ENCODE data around the gene DOCK2. TPM values are rescaled to one million over a fixed set of nuclear protein-coding genes. Genes with fewer than 3 reads are reported as not detected.

DOCK2 gene
- polyA plus RNA-seq, 1 experiment, result 2.0 TPM

DNA sequence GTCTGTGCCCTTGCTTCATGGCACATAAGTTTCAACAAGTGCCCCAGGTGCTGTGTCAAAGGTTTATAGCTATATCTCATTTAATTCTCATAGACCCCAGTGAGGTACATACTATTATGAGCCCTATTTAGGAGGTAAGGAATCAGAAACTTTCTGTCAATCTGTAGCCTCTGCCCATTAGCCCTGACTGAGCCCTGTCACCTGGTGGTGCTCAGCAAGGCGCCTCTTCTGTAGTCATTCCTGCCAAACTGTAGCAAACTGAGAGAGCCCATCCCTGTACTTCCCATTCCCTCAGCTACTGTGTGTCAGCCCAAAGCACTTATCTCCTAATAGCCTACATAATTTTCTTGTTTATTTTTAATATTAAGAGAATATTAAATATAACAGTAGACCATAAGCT lies 422.1 kb downstream of the DOCK2 start:
- Histone ChIP-seq H3K27me3 (ENCODE audit: control insufficient read depth, insufficient read depth, low read length) (0 out of 2 replicates have a peak, but pooled peaks cover 2% of the 10 kb centered on the region), H3K36me3 (ENCODE audit: control insufficient read depth, insufficient read depth, low read length) (no peaks in the 10 kb centered on the region), H3K4me3 (ENCODE audit: low read depth, low read length) (no peak overlapping the region)
- CTCF ChIA-PET, result interaction anchor here (3.3 kb wide), 1 partner anchor 12 kb away, joined by 17 read pairs; no protein-coding TSS in a partner anchor
- no peak for DNase-seq (ENCODE audit: low read depth)
- TF ChIP-seq, protein P1, sequence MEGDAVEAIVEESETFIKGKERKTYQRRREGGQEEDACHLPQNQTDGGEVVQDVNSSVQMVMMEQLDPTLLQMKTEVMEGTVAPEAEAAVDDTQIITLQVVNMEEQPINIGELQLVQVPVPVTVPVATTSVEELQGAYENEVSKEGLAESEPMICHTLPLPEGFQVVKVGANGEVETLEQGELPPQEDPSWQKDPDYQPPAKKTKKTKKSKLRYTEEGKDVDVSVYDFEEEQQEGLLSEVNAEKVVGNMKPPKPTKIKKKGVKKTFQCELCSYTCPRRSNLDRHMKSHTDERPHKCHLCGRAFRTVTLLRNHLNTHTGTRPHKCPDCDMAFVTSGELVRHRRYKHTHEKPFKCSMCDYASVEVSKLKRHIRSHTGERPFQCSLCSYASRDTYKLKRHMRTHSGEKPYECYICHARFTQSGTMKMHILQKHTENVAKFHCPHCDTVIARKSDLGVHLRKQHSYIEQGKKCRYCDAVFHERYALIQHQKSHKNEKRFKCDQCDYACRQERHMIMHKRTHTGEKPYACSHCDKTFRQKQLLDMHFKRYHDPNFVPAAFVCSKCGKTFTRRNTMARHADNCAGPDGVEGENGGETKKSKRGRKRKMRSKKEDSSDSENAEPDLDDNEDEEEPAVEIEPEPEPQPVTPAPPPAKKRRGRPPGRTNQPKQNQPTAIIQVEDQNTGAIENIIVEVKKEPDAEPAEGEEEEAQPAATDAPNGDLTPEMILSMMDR (IDR thresholded peaks at IDR 0.05; ENCODE audit: insufficient read depth, low read depth, low read length), result no peak
- POLR2A ChIA-PET, result no interaction called here

- TF ChIP-seq, protein P1 (IDR thresholded peaks at IDR 0.05; ENCODE audit: insufficient read depth, low read depth, low read length), result no peak
- no peak for DNase-seq (ENCODE audit: low read depth)
- ChIA-PET CTCF (interaction anchor here (1.2 to 1.7 kb wide), 2 partner anchors 86 to 365 kb away, joined by 3 to 4 read pairs; no protein-coding TSS in a partner anchor), POLR2A (no interaction called here)
- H3K36me3 ChIP-seq (ENCODE audit: control insufficient read depth, insufficient read depth, low read length), result no peaks in the 10 kb centered on the region
- no peaks in the 10 kb centered on the region for H3K27me3 ChIP-seq (ENCODE audit: control insufficient read depth, insufficient read depth, low read length)
- no peak overlapping the region for H3K4me3 ChIP-seq (ENCODE audit: low read depth, low read length)
Observed at GRCh38 chr5:170067152-170067551, 430.1 kb downstream of the DOCK2 start.

GRCh38 chr5:170067574-170068170 lies 430.6 kb downstream of the DOCK2 start:
- TF ChIP-seq, protein P1 (IDR thresholded peaks at IDR 0.05; ENCODE audit: insufficient read depth, low read depth, low read length), result no peak
- no peaks in the 10 kb centered on the region for H3K27me3 ChIP-seq (ENCODE audit: control insufficient read depth, insufficient read depth, low read length)
- CTCF ChIA-PET, result interaction anchor here (1.2 to 1.7 kb wide), 2 partner anchors 87 to 365 kb away, joined by 3 to 4 read pairs; no protein-coding TSS in a partner anchor
- no peaks in the 10 kb centered on the region for H3K36me3 ChIP-seq (ENCODE audit: control insufficient read depth, insufficient read depth, low read length)
- no peak overlapping the region for H3K4me3 ChIP-seq (ENCODE audit: low read depth, low read length)
- no peak for DNase-seq (ENCODE audit: low read depth)
- POLR2A ChIA-PET, result no interaction called here

DNA sequence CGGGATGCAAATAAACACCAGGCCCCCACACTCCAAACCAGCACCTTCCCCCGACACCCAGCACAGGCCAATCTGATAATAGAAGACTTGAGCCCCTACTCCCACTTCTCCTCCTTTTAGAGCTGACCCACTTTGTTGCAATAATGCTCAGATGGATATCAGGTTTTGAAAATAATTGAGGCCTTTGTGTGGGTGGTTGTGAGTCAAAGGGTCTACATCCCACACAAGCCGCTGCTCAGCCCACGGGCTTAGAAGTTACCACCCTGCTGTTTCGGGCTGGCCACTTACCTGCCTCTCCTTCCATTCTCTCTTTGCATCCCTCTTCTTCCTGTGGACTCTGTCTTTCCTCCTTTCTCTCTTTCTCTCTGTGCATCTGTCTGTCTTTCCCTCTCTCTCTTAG lies 432.4 kb downstream of the DOCK2 start:
- ChIA-PET POLR2A (no interaction called here), CTCF (interaction anchor here (2.1 kb wide), 1 partner anchor 10 kb away, joined by 5 read pairs; no protein-coding TSS in a partner anchor)
- TF ChIP-seq, protein P1 (IDR thresholded peaks at IDR 0.05; ENCODE audit: insufficient read depth, low read depth, low read length), result no peak
- no peaks in the 10 kb centered on the region for H3K27me3 ChIP-seq (ENCODE audit: control insufficient read depth, insufficient read depth, low read length)
- no peak overlapping the region for H3K4me3 ChIP-seq (ENCODE audit: low read depth, low read length)
- DNase-seq (ENCODE audit: low read depth), result no peak
- H3K36me3 ChIP-seq (ENCODE audit: control insufficient read depth, insufficient read depth, low read length), result no peaks in the 10 kb centered on the region

DNA sequence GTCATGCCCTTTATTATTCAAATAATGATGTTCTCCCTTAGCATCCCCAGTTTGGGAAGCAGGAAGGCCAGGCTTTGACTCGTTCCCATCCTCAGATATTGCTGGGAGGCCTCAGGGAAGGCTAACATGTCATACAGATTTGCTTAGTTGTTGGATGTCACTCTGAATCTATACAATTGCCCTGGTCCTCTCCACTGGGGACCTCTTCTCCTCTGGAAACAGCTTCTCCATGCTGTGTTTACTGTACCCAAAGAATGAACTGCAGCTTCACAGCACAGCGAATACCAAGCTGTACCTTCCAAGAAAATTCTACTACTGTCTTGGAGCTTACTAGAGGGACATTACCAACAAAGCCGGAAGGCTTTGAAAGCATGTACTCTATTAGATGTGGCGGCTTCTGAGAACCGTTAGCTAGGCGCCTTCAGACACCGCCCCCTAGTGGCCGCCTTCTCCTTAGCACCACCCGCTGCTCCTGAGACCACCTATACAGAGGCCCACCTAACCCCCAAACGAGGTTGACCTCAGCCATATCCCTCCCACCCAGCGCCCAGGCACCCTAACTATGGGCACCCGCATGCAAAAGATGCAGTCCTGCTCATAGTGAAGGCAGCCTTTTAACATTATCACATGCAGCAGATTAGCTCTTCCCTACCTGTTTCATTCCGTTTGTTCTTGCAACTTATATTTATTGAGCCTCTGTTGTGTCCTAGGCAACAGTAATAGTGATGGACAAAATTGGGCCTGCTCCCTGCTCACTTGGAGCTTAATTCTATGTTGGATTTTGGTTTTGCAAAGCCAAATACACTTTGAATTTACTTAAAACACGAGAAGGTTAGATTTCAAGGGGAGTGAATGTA lies 433.7 kb downstream of the DOCK2 start:
- no peak for DNase-seq (ENCODE audit: low read depth)
- Histone ChIP-seq H3K27me3 (ENCODE audit: control insufficient read depth, insufficient read depth, low read length) (no peaks in the 10 kb centered on the region), H3K36me3 (ENCODE audit: control insufficient read depth, insufficient read depth, low read length) (no peaks in the 10 kb centered on the region), H3K4me3 (ENCODE audit: low read depth, low read length) (no peak overlapping the region)
- POLR2A ChIA-PET, result no interaction called here
- CTCF ChIA-PET, result interaction anchor here (0.7 to 2.1 kb wide), 31 partner anchors 8 to 1084 kb away, joined by 3 to 35 read pairs (median 4); partner anchors contain the start of gene INSYN2B
- TF ChIP-seq, protein P1 (IDR thresholded peaks at IDR 0.05; ENCODE audit: insufficient read depth, low read depth, low read length), result peak; percentile 85
